Measurements from ENCODE around the gene METTL9. TPM values are rescaled to one million over a fixed set of nuclear protein-coding genes. Genes with fewer than 3 reads are reported as not detected.

The METTL9 gene
- total and polyA plus RNA-seq, 9 donors: 62.9 to 222 (median 87.0) TPM

- DNase-seq: no peak
- peaks cover 3% of the 10 kb centered on the region for H3K4me1 ChIP-seq (ENCODE audit: insufficient read depth)
- no peak overlapping the region for H3K4me3 ChIP-seq
- TF ChIP-seq POLR2A (IDR thresholded peaks at IDR 0.05) (no peak), EP300 (IDR thresholded peaks at IDR 0.05) (no peak), CTCF (IDR thresholded peaks at IDR 0.05) (no peak)
- WGBS, 3 donors: 96 to 99% (median 97%) methylated on average over 3 of the region's 3 CpGs
- H3K9me3 ChIP-seq: no peaks in the 10 kb centered on the region
- H3K27ac ChIP-seq: no peak overlapping the region
- no peaks in the 10 kb centered on the region for H3K27me3 ChIP-seq
- no peaks in the 10 kb centered on the region for H3K36me3 ChIP-seq
- intact Hi-C loops (cut with DNase I): no loop called here
These were observed 15.5 kb downstream of the METTL9 start for GRCh38 chr16:21614896-21615295.

DNA sequence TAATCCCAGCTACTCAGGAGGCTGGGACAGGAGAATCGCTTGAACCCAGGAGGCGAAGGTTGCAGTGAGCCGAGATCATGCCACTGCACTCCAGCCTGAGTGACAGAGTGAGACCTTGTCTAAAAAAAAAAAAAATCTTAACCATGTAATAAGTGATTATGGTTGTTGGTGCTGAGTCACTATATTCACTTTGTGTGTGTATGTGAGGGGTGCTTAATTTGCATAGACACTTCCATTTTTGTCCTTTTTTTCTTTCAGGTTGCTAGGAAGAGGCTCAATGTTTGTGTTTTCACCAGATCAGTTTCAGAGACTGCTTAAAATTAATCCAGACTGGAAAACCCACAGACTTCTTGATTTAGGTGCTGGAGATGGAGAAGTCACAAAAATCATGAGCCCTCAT lies 18.2 kb downstream of the METTL9 start:
- intact Hi-C loops (cut with DNase I): no loop called here
- no peaks in the 10 kb centered on the region for H3K4me1 ChIP-seq (ENCODE audit: insufficient read depth)
- H3K4me3 ChIP-seq: no peak overlapping the region
- DNase-seq: no peak
- H3K27ac ChIP-seq: no peak overlapping the region
- TF ChIP-seq CTCF (IDR thresholded peaks at IDR 0.05) (no peak), POLR2A (IDR thresholded peaks at IDR 0.05) (no peak), EP300 (IDR thresholded peaks at IDR 0.05) (no peak)
- H3K9me3 ChIP-seq: no peaks in the 10 kb centered on the region
- H3K27me3 ChIP-seq: no peaks in the 10 kb centered on the region
- WGBS, 3 donors: 94 to 98% (median 97%) methylated on average over 3 of the region's 3 CpGs
- H3K36me3 ChIP-seq: no peaks in the 10 kb centered on the region

GRCh38 chr16:21618281-21618680 lies 18.9 kb downstream of the METTL9 start:
- Histone ChIP-seq H3K36me3 (no peaks in the 10 kb centered on the region), H3K27me3 (no peaks in the 10 kb centered on the region), H3K9me3 (no peaks in the 10 kb centered on the region), H3K4me3 (no peak overlapping the region), H3K27ac (no peak overlapping the region), H3K4me1 (ENCODE audit: insufficient read depth) (no peaks in the 10 kb centered on the region)
- TF ChIP-seq POLR2A (IDR thresholded peaks at IDR 0.05) (no peak), EP300 (IDR thresholded peaks at IDR 0.05) (no peak), CTCF (IDR thresholded peaks at IDR 0.05) (no peak)
- intact Hi-C loops (cut with DNase I): no loop called here
- no peak for DNase-seq
- WGBS, 3 donors: 94 to 98% (median 97%) methylated on average over 5 of the region's 5 CpGs

GRCh38 chr16:21619765-21620425 lies 20.5 kb downstream of the METTL9 start:
- intact Hi-C loops (cut with DNase I): no loop called here
- H3K4me3 ChIP-seq: no peak overlapping the region
- DNase-seq: no peak
- 88 to 95% (median 91%) methylated on average over 4 of the region's 4 CpGs for WGBS, 3 donors
- TF ChIP-seq CTCF (IDR thresholded peaks at IDR 0.05) (no peak), EP300 (IDR thresholded peaks at IDR 0.05) (no peak), POLR2A (IDR thresholded peaks at IDR 0.05) (no peak)
- no peaks in the 10 kb centered on the region for H3K36me3 ChIP-seq
- no peaks in the 10 kb centered on the region for H3K9me3 ChIP-seq
- H3K4me1 ChIP-seq (ENCODE audit: insufficient read depth): no peaks in the 10 kb centered on the region
- H3K27me3 ChIP-seq: no peaks in the 10 kb centered on the region
- H3K27ac ChIP-seq: no peak overlapping the region

Data from ovary (tissue), 9 donors.